ENCODE results near the gene WNK1.
A peak's percentile ranks its signal among the peaks of the same experiment; 100 is the strongest.
"Not testable (repeated sequence)": the region's sequence is repeated elsewhere in the genome, so short reads cannot be mapped to it uniquely, and the experiment has no call there.

Gene WNK1

DNA sequence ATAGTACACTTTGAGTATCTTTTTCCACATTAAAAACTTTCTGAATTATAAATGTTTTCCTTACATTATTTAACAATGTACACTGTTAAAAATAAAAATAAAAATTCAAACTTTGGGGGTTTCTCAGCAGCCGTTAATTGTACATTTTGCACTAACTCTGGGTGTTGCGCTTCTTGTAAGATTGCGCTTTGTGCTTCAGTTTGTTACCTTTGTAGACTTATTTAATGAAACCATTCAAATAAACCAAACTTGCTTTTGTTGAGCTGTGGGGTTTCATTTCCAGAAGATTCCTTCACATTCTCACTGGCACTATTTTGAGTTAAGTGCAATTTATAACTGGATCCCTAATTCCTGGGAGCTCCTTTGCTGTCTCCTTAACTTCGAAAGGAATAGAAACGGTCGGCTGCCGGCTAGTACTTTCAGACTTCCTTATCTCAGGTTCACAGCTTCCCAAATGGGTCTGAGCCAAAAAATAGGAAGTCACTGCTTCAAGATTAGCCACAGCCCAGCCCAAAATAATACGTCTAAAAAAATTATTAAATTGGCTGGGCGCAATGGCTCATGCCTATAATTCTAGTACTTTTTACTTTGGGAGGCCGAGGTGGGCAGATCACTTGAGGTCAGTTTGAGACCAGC is 158.9 kb downstream of the WNK1 start:
- DNase-seq (ENCODE audit: low read depth) = no peak

DNA sequence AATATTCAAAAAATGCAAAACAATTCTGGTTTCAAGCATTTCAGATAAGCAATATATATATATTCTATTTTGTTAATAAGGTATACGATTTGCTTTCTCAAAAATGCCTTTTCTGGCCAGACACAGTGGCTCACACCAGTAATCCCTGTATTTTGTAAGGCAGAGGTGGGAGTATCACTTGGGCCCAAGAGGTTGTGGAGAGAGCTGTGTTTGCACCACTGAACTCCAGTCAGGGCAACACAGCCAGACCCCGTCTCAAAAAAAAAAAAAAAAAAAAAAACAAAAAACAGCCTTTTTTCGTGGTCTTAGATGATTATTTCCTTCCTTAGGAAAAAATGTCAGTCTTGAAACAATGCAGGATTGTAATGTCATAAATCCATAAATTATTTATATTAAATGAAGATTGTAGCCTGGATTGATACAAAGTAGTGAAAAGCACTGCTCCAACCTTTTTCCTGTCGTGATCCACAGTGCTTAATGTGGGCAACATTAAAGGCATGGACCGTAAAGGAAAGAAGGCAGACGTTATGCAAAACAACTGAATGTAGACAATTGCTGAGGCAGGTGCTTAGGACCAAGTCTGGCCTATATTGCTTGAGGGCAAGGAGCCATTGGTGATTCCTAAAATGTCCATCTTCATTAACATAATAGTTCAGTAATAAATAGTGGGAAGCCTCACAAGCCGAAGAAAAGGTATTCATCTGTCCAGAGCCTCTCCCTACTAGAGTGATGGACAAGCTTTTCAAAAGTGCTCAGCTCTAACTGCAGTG is 160.3 kb downstream of the WNK1 start:
- DNase-seq (ENCODE audit: low read depth) = no peak

DNA sequence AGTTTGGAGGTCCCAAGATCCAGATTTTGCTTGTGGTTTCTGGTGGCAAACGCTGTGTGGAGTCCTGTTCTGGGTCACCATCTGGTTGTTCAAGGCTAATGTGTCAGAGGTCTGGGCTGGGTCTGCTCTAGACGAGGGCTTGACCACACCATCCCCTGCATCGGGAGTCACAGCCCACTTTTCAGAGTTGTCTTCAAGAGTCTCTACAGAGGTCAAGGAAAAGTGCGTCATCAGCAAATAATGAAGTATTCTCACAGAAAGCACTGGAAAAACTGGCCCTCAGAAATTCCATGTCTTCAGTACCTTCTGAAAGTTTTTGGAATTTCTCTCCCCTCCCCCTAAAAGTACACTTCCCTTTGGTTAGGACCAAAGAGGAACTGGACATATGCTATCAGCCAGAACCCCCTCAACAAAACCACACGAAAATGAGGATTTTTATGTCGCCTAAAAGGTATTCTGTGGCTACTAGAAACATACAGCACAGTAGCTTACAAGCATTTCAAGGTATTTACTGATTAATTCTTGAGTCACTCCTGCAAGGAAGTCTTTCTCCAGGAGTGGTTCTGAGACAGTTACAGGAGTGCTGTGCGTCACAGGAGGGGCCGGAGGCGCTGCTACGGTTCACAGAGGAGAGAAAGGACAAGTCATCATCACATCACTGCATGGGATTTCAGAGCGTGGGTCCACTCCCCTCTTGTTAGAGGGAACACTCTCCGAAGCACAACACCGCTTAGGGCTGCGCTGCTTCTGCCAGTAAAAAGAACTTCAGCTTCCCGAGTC is 161.7 kb downstream of the WNK1 start:
- peak; percentile 73 for DNase-seq (ENCODE audit: low read depth)

DNA sequence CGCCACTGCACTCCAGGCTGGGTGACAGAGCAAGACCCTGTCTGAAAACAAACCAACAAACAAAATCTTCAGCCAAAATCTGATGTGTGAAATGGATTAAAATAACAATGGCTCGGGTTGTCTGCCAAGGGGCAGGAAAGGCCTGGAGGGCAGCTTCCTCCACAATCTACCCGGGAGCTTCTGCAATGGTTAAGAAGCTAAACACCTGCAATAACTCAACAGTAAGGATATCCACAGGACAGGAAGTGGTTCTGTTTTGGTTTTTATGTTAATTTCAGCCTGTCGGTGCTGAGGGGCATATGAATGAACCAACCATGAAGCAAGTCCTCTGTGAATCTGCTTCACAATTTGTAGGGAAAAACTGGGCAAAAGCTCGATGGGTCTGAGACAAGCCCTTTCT is 162.7 kb downstream of the WNK1 start:
- DNase-seq (ENCODE audit: low read depth) = no peak

DNA sequence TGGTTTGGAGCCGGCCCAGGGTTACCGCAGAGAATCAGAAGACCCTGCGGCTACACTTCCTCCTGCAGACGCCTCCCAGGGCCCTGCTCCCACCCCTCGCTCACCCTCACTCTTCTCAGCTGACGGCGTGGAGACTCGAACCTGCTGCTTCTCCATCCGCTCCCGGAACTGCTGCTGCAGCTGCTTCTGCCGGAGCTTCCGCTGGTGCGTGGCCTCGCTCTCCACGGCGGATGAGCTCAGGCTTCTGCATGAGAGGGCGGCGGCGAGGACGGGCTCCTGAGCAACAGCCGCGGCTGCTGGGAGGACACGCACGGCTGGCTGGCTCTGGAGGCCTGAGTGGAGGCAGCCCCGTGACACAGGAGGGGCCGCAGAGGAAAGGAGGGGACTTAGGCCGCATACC is 163.9 kb downstream of the WNK1 start:
- no peak for DNase-seq (ENCODE audit: low read depth)

DNA sequence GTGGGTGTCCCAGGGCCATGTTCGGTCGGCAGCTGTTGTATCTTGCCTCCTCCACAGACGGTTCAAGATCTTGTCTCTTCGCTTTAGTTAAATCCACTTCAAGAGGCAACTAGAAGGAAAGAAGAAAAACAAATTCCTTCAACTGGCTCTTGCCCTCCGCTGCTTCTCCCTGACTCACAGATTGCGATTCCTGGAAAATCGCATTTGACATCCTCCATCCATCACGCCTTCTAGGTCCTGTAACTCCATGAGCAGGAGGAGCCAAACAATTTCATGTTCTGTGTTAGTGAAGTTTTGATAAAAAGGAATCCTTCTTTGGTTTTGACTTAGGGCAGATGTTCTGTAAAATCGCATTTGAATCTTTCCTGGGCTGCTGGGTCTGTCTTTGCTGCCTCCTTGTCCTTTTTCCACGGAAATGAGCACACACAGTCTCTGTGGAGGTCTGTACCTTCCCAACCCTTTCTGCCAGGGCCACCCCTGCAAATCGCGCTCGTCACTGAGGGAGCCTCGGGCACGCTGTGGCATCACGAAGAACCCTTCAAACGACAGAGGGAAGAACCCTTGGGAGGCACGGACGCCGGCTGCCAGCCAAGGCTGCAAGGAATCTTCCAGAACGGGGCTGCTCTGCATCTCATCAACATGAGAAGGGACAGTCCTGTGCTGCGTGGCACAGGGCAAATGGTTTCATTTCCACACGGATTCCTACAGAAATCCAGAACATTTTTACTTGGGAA is 164.5 kb downstream of the WNK1 start:
- no peak for DNase-seq (ENCODE audit: low read depth)

DNA sequence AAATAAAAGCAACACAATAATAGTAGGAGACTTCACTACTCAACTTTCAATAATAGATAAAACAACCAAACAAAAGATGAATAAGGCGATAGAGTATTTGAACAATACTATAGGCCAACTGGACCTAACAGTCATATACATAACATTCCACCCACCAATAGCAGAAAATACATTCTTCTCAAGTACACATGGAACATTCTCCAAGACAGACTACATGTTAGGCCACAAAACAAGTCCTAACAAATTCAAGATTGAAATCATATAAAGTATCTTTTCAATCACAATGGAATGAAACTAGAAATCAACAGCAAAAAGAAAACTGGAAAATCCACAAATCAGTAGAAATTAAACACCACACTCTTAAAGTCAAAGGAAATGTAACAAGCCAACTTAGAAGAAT is 168.3 kb downstream of the WNK1 start:
- no peak for DNase-seq (ENCODE audit: low read depth)

DNA sequence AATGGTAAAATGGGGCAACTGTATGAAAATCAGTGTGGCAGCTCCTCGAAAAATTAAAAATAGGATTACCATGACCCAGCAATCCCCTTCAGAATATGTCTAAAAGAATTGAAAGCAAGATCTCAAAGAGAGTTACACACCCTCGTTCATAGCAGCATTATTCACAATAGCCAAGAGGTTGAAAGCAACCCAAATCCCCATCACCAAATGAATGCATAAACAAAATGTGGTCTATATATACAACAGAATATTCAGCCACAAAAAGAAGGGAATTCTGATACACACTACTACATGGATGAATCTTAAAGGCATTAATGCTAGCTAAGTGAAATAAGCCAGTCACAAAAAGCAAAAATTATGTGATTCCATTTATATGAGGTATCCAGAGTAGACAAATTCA is 169.9 kb downstream of the WNK1 start:
- no peak for DNase-seq (ENCODE audit: low read depth)

DNA sequence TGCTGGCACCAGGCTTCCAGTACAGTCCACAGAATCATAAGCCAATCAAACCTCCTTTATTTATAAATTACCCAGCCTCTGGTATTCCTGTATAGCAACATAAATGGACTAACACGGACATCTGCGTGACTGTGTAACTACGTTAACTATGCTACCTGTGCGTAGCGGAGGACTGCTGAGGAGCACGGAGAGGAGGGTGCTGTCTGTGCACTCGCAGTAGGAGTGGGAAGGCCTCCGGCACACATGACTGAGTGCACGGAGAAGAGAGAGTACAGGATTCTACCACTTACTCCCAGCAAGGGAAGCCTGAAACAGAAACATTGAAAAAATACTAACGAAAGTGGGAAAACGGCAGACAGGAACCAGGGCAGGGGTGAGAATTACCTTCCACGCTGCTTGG is 174.3 kb downstream of the WNK1 start:
- DNase-seq (ENCODE audit: low read depth) = no peak

DNA sequence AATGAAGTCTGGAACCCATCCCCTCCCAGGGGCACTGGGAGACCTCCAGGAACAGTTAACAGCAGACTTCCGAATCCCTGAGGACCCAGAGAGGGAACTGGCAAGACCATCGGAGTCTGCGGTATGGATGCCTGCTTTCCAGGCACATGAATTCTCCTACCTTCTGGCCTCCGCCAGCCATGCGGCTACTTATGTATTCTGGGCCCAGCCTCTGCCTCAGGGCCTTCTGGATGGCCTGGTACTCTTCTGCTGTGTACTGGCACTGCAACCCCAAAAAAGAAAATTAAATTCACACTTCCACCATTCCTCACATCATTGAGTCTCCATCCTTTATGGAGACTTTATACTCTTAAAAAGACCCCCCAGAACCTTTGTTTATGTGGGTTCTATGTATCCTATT is 178.7 kb downstream of the WNK1 start:
- DNase-seq (ENCODE audit: low read depth) = no peak

DNA sequence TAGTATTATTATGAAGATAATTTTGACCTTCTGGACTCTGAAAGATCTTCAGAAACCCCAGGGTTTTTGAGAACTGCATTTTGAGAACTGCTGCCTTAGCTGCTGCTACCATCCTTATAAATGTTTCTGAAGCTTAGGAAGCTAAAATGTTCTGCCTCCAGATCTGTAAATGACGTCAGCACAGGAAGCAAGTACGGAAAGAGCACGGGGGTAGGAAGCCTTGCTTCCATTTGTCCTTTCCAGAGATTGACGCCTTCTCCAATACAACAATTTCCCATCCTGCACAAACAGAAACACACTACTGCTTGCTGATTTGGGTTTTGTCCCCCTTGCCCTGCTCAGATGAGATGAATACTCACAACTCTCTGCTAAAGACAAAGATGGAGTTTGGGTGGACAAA is 179.2 kb downstream of the WNK1 start:
- DNase-seq (ENCODE audit: low read depth) = no peak

DNA sequence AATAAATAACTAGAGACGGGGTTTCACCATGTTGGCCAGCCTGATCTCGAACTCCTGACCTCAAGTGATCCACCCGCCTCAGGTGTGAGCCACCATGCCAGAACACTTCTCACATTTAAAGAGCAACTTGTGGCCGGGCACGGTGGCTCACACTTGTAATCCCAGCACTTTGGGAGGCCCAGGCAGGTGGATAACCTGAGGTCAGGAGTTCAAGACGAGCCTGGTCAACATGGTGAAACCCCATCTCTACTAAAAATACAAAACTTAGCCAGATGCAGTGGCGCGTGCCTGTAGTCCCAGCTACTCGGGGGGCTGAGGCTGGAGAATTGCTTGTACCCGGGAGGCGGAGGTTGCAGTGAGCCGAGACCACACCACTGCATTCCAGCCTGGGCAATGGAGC is 183.5 kb downstream of the WNK1 start:
- DNase-seq (ENCODE audit: low read depth) = not testable (repeated sequence)

DNA sequence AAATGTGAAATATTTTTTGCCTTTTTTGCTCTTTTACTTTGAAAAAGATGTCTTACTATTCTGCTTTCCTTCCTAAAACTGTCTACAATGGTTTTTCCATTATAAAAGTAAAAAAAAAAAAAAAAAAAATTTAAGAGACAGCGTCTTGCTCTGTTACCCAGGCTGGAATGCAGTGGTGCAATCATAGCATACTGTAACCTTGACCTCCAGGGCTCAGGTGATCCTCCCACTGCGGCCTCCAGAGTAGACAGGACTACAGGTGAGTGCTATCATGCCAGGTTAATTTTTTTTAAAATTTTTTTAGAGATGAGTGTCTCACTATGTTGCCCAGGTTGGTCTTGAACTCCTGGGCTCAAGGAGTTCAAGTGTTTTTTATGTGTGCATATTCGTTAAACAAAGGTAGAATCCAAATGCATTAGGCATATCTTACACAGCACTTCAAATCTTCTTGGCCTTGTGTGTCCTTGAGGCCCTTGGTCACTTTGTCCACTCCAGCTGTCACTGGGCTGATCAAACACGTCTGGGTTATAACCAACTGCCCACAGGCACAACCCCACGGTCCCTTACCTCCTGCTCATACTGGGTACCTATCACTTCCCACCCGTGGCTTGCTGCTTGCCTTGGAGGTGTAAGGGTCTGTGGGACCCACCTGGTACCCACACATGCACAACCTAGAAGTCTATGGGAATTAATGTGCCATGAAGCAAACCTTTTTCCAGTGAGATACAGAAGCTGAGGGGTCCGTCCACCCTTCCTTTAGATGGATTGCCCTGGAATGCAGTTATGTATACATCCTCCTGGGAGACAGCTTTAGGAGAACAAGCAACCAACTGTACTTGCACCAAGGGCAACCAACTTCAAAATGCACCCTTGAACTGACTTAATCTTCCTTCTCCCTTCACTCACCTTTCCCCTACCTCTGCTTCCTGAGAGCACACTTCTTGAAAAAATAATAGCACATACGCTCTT is 184.3 kb downstream of the WNK1 start:
- DNase-seq (ENCODE audit: low read depth) = no peak

DNA sequence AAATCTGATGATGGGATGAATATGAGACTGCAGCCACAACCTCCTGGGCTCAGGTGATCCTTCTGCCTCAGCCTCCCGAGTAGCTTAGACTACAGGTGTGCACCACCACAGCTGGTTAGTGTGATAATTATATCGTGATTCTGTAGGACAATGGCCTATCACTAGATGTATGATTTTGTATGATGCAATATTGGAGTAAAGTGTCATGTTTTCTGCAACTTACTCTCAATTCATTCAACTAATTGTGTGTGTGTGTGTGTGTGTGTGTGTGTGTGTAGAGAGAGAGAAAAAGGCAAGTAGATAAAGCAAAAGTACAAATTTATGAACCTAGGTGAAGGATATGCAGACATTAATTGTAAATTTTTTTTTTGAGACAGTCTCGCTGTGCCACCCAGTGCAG is 186.4 kb downstream of the WNK1 start:
- no peak for DNase-seq (ENCODE audit: low read depth)

DNA sequence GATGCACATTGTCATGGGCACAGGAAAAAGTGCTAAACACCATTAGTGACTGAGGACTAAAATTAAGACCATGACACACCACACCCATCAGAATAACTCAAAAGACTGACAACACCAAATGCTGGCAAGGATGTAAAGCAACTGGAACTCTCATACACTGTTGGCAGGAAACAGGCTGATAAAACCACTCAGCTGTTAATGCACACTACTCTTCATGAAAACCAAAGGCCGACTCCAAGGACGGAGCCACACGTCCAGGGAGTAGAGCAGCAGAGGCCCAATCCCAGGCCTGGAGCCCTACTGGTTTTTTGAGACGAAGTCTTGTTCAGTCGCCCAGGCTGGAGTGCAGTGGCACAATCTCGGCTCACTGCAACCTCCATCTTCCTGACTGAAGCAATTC is 190.7 kb downstream of the WNK1 start:
- DNase-seq (ENCODE audit: low read depth) = no peak

DNA sequence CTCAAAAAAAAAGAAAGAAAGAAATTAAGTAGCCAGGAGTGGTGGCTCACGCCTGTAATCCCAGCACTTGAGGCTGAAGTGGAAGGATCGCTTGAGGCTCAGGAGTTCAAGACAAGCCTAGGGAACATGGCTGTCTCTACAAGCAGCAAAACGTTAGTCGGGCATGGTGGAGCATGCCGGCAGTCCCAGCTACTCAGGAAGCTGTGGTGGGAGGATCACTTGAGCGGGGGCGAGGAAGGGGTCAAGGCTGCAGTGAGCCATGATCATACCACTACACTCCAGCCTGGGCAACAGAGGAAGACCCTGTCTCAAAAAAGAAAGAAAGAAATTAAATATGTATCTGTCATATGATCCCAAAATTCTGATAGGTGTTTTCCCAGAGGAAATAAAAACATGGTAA is 191.8 kb downstream of the WNK1 start:
- DNase-seq (ENCODE audit: low read depth) = no peak

DNA sequence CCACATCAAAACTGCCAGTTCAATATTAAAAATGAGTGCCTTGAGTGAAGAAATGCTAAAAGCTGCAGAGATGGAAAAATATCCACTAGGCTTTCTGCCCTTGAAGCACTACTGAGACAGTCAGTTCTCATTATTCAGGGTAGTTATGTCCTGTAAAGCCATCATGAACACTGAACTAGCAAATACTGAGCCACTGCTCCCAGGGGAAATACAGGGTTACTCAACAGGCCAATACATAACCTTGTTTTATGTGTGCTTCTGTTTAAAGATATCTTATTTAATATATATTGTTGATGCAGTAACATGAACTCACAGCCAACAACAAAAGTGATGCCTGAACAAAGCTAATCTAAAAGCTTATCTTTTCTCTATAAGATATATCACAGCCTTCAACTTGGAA is 193.8 kb downstream of the WNK1 start:
- DNase-seq (ENCODE audit: low read depth) = no peak

DNA sequence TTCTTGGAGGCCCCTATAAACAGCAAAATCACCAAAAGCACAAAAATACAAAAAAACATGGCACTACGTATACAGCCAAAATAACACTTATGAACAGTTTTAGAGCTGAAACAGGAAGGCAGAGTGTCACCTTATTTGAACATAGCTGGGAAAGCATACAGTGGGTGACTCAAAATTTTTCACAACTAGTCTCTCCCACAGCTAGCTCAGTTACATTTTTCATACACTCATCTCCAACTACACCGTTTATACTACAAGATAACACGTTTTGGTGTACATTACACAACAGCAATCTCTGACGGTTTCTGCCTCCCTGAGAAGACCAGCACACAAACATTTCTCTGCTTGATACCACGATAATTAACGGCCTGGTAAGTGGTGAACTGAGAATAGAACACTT is 194.3 kb downstream of the WNK1 start:
- peak; percentile 35 for DNase-seq (ENCODE audit: low read depth)

DNA sequence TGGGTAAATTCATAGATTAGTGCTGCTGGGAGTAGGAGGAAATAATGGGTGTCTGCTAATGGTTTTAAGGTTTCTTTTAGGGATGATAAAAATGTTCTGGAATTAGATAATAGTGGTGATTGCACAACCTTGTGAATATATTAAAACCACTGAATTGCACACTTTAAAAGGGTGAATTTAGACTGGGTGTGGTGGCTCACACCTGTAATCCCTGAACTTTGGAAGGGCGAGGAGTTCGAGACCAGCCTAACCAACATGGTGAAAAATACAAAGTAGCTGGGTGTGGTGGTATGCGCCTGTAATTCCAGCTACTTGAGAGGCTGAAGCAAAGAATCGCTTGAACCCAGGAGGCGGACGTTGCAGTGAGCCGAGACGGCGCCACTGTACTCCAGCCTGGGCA is 195.9 kb downstream of the WNK1 start:
- DNase-seq (ENCODE audit: low read depth) = no peak

DNA sequence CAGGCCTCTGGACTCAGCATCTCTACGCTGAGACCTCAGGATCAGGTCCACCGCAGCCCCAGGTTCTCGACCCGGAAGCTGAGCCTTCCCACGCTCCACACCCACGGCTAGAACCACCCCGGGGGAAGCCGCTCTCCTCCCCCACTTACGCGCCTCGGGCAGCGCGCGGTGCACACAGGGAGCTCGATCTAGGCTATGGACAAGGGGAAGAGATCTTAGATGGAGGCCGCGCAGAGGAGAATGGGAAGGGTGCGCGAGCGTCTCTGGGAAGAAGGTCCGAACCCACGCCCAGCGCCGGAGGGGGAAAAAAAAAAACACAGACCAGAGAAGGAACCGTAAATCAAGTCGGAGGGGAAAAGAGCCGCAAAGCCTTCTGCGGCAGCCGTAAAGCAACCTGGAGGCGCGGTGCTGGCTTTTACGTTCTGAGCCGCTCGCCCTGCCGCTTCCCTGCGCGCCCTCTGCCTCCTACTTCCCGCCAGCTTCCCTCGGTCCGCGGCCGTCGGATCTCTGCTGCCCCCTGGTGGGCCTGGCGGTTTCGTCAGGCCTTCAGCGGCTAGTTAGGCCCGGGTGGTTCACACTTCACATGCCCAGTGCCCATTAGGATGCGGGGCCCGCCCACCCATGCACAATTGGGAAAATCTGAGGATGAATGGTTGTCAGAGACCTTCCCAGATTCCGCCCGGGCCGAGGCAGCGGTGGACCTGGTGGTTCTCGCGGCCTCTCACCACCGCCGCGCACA is 197.2 kb downstream of the WNK1 start, which contains the start of gene RAD52:
RAD52 (minus strand) TSS at position 242 of the 739 bp plus-strand sequence. CDS start 16,636 bp downstream, outside the sequence.
- peak; percentile 99 for DNase-seq (ENCODE audit: low read depth)
